Body of pancreas (tissue), 4 donors: Measurements from ENCODE around the gene TRAPPC12. TPM values are rescaled to one million over a fixed set of nuclear protein-coding genes. Genes with fewer than 3 reads are reported as not detected.

Experiments
- ATAC-seq: fragments of 150-250 bp; one replicate; pipeline ENCODE4 v1.9.1; 2016
- DNase-seq, 4 donors: peaks; one replicate each; pipeline ENCODE4 v3.0.0-alpha.2; 2019
- H3K27ac ChIP-seq, 4 donors: fragments of 200-600 bp; sonication (generic); 1 replicate in 3 of 4; 2 replicates in 1 of 4; pipeline versions ENCODE4 v1.5.1 to v1.6.1; 2016 to 2019; ENCODE audit warnings: mild to moderate bottlenecking in 1 of 4, mixed read lengths in 1 of 4, moderate library complexity in 1 of 4
- H3K27me3 ChIP-seq, 2 donors: fragments of 200-600 bp; sonication (generic); one replicate each; pipeline ENCODE4 v1.6.0; 2016; ENCODE audit warnings: mild to moderate bottlenecking in 1 of 2
- H3K36me3 ChIP-seq, 2 donors: fragments of 200-600 bp; sonication (generic); replicated peaks in 1 of 2; 2 replicates each; pipeline ENCODE4 v1.5.1; 2016; ENCODE audit warnings: low read depth in 2 of 2; ENCODE audit not compliant: insufficient read depth in 1 of 2
- H3K4me1 ChIP-seq: fragments of 200-600 bp; sonication (generic); one replicate; pipeline ENCODE4 v1.6.0; 2016
- H3K4me3 ChIP-seq, 2 donors: fragments of 200-600 bp; sonication (generic); 1 replicate in 1 of 2; 2 replicates in 1 of 2; pipeline ENCODE4 v1.5.1; 2016 to 2019
- H3K9me3 ChIP-seq, 3 donors: fragments of 200-600 bp; sonication (generic); 1 replicate in 2 of 3; 2 replicates in 1 of 3; pipeline ENCODE4 v1.5.1; 2016
- CTCF ChIP-seq, 7 experiments: fragments of 450-650 bp in 4 of 7; fragments of 200-600 bp in 3 of 7; sonication (generic) in 3 of 7; IDR thresholded peaks; one replicate each; pipeline ENCODE4 v1.5.1; 2016 to 2019; ENCODE audit warnings: antibody characterized with exemption in 7 of 7
- POLR2A ChIP-seq, 3 donors: fragments of 450-650 bp; IDR thresholded peaks; one replicate each; pipeline ENCODE4 v1.6.1; 2016; ENCODE audit warnings: antibody characterized with exemption in 3 of 3, mild to moderate bottlenecking in 2 of 3
- WGBS, 2 donors: methylation state at CpG; one replicate each; pipeline ENCODE4 v1.1.5; 2017; 5-methylcytosine and 5-hydroxymethylcytosine counted together
- intact Hi-C: fragments of 100-400 bp; cut with DNase I; formaldehyde crosslinking; loops from one replicate; pipeline ENCODE4 v1.15.1; 2023
- total RNA-seq, 2 donors: library from RNA; depleted of rRNA; stranded (reverse); fragments of >200 nt; gene quantifications; one replicate each; pipeline ENCODE4 v1.1.0, GENCODE V29; 2016

The TRAPPC12 gene
- total RNA-seq, 2 donors from 2014 or later: 43.1 to 134 TPM

DNA sequence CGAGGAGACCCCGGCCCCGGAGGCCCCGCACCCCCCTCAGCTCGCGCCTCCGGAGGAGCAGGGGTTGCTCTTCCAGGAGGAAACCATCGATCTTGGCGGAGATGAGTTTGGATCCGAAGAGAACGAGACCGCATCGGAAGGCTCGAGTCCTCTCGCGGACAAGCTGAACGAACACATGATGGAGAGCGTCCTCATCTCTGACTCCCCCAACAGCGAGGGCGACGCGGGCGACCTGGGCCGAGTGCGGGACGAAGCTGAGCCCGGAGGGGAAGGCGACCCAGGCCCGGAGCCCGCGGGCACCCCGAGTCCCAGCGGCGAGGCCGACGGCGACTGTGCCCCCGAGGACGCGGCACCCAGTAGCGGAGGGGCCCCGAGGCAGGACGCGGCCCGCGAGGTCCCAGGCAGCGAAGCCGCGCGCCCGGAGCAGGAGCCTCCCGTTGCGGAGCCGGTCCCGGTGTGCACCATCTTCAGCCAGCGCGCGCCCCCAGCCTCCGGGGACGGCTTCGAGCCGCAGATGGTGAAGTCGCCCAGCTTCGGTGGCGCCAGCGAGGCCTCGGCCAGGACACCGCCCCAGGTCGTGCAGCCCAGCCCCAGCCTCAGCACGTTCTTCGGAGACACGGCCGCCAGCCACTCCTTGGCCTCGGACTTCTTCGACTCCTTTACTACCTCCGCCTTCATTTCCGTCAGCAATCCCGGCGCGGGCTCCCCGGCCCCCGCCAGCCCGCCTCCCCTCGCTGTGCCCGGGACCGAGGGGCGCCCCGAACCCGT is 8.3 kb downstream of the TRAPPC12 start:
- H3K27ac ChIP-seq: no peak overlapping the region
- intact Hi-C loops: no loop called here
- DNase-seq (no peak), ATAC-seq (no peak)
- no peaks in the 10 kb centered on the region for H3K9me3 ChIP-seq
- WGBS, 2 donors: 93 to 94% methylated on average over 64 to 70 of the region's 89 CpGs
- H3K4me1 ChIP-seq: no peaks in the 10 kb centered on the region
- H3K4me3 ChIP-seq: no peak overlapping the region
- no peak for TF ChIP-seq CTCF (IDR thresholded peaks at IDR 0.05)
- no peaks in the 10 kb centered on the region for H3K27me3 ChIP-seq
- H3K36me3 ChIP-seq: peaks cover 11 to 12% of the 10 kb centered on the region in 2 donors

GRCh38 chr2:3388412-3388738 is 8.9 kb downstream of the TRAPPC12 start:
- DNase-seq (no peak), ATAC-seq (no peak)
- H3K4me3 ChIP-seq: no peak overlapping the region
- H3K27me3 ChIP-seq: no peaks in the 10 kb centered on the region
- H3K9me3 ChIP-seq: no peaks in the 10 kb centered on the region
- no peaks in the 10 kb centered on the region for H3K4me1 ChIP-seq
- no peak overlapping the region for H3K27ac ChIP-seq
- TF ChIP-seq CTCF (IDR thresholded peaks at IDR 0.05) (no peak), POLR2A (IDR thresholded peaks at IDR 0.05) (no peak)
- peaks cover 11 to 12% of the 10 kb centered on the region in 2 donors for H3K36me3 ChIP-seq
- 98 to 99% methylated on average over 18 to 28 of the region's 31 CpGs for WGBS, 2 donors
- intact Hi-C loops: no loop called here

DNA sequence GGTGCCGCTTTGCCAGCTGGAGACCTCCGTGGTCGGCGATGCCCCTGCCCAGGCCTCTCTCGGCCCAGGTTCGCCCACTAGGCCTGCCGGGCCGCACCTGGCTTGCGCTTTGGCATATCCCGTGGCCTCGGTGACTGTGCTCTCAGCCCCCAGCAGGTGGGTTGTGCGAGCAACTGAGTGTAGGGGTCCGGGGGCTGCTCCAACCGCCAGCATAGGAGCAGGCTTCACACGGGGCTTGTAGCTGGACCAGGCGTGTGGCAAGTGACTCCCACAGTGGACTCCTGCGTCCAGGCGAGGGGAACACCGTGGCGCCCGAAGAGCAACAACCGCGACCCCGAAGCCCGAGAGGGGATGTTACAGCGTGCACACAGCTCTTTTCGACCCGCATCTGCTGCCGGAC is 9.7 kb downstream of the TRAPPC12 start:
- peaks cover 11 to 12% of the 10 kb centered on the region in 2 donors for H3K36me3 ChIP-seq
- no peak for ATAC-seq
- WGBS, 2 donors: 97% methylated on average over 19 to 29 of the region's 29 CpGs
- TF ChIP-seq POLR2A (IDR thresholded peaks at IDR 0.05): no peak
- TF ChIP-seq CTCF (IDR thresholded peaks at IDR 0.05): no peak
- DNase-seq: no peak
- no peaks in the 10 kb centered on the region for H3K9me3 ChIP-seq
- no peak overlapping the region for H3K4me3 ChIP-seq
- H3K27me3 ChIP-seq: no peaks in the 10 kb centered on the region
- intact Hi-C loops: no loop called here
- no peaks in the 10 kb centered on the region for H3K4me1 ChIP-seq
- H3K27ac ChIP-seq: no peak overlapping the region

GRCh38 chr2:3390041-3390440 is 10.5 kb downstream of the TRAPPC12 start:
- no peak overlapping the region for H3K27ac ChIP-seq
- 84 to 92% methylated on average over 8 of the region's 8 CpGs for WGBS, 2 donors
- no peak overlapping the region for H3K4me3 ChIP-seq
- H3K36me3 ChIP-seq: peaks cover 11 to 12% of the 10 kb centered on the region in 2 donors
- DNase-seq (no peak), ATAC-seq (no peak)
- TF ChIP-seq CTCF (IDR thresholded peaks at IDR 0.05): no peak
- no peak for TF ChIP-seq POLR2A (IDR thresholded peaks at IDR 0.05)
- no peaks in the 10 kb centered on the region for H3K4me1 ChIP-seq
- no peaks in the 10 kb centered on the region for H3K27me3 ChIP-seq
- H3K9me3 ChIP-seq: no peaks in the 10 kb centered on the region
- intact Hi-C loops: no loop called here

DNA sequence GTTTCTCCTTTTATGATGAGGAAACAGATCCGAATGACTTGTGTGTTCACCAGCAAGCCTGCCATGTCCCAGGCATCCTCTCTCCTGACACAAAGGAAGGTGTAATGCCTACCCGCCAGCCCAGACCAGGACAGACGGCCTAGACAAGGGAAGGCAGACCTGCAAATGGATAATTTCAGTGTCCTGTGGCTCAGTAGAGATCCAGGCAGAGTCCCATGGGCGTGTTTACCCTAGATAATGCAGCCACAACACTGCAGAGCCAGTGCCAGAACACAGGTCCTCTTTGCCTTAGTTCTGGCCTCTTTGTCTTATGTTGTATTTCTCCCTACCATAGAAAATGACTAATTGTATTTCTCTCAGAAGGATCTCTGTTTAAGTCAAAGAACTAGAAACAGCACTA is 12.7 kb downstream of the TRAPPC12 start:
- ATAC-seq (no peak), DNase-seq (no peak)
- Histone ChIP-seq H3K27ac (no peak overlapping the region), H3K9me3 (peaks cover 0 to 16% (median 0%) of the 10 kb centered on the region in 3 donors), H3K4me3 (no peak overlapping the region), H3K4me1 (no peaks in the 10 kb centered on the region), H3K36me3 (peaks cover 11 to 12% of the 10 kb centered on the region in 2 donors), H3K27me3 (no peaks in the 10 kb centered on the region)
- intact Hi-C loops: no loop called here
- 90% methylated on average over 4 of the region's 4 CpGs for WGBS, 2 donors
- no peak for TF ChIP-seq CTCF (IDR thresholded peaks at IDR 0.05)
- no peak for TF ChIP-seq POLR2A (IDR thresholded peaks at IDR 0.05)
